HG03469 (cell line): ENCODE measurements around the gene UBR2.
"Not testable (repeated sequence)": the region's sequence is repeated elsewhere in the genome, so short reads cannot be mapped to it uniquely, and the experiment has no call there.

Experiments used
- ATAC-seq: cut with Tn5 transposase; IDR thresholded peaks from one replicate; pipeline ENCODE4 v1.9.1; 2021; ENCODE audit warnings: mild to moderate bottlenecking, moderate library complexity, moderate number of reproducible peaks; ENCODE audit not compliant: unreplicated experiment

Gene UBR2

GRCh38 chr6:42616716-42617115, 52.9 kb downstream of the UBR2 start:
- ATAC-seq: no peak

- no peak for ATAC-seq
These were observed 54.3 kb downstream of the UBR2 start for GRCh38 chr6:42618105-42618504.

GRCh38 chr6:42618686-42619085, 54.9 kb downstream of the UBR2 start:
- ATAC-seq: no peak

- no peak for ATAC-seq
These were observed 56.1 kb downstream of the UBR2 start for GRCh38 chr6:42619963-42620362.

GRCh38 chr6:42624601-42625000, 60.8 kb downstream of the UBR2 start:
- no peak for ATAC-seq

- no peak for ATAC-seq
These were observed 63.2 kb downstream of the UBR2 start for GRCh38 chr6:42627044-42627443.

GRCh38 chr6:42627674-42628073, 63.8 kb downstream of the UBR2 start:
- ATAC-seq: no peak

GRCh38 chr6:42628604-42629003, 64.8 kb downstream of the UBR2 start:
- no peak for ATAC-seq

GRCh38 chr6:42629845-42630244, 66.0 kb downstream of the UBR2 start:
- ATAC-seq: no peak

- no peak for ATAC-seq
These were observed 73.9 kb downstream of the UBR2 start for GRCh38 chr6:42637681-42638080.

GRCh38 chr6:42642794-42643193, 79.0 kb downstream of the UBR2 start:
- ATAC-seq: no peak

GRCh38 chr6:42644211-42644610, 80.4 kb downstream of the UBR2 start:
- no peak for ATAC-seq

- ATAC-seq: no peak
These were observed 88.4 kb downstream of the UBR2 start for GRCh38 chr6:42652024-42652746.

- no peak for ATAC-seq
These were observed 90.0 kb downstream of the UBR2 start for GRCh38 chr6:42653851-42654250.

- ATAC-seq: no peak
These were observed 96.0 kb downstream of the UBR2 start for GRCh38 chr6:42659806-42660205.

GRCh38 chr6:42661540-42662153, 97.8 kb downstream of the UBR2 start:
- ATAC-seq: no peak

GRCh38 chr6:42664718-42665117, 100.9 kb downstream of the UBR2 start:
- no peak for ATAC-seq

GRCh38 chr6:42674368-42674767, 110.5 kb downstream of the UBR2 start:
- not testable (repeated sequence) for ATAC-seq

GRCh38 chr6:42674780-42675179, 111.0 kb downstream of the UBR2 start:
- no peak for ATAC-seq

- ATAC-seq: no peak
These were observed 115.5 kb downstream of the UBR2 start for GRCh38 chr6:42679358-42679757.

GRCh38 chr6:42688281-42688680, 124.5 kb downstream of the UBR2 start:
- no peak for ATAC-seq

- ATAC-seq: no peak
These were observed 125.5 kb downstream of the UBR2 start for GRCh38 chr6:42689371-42689770.
